HG02798 (cell line): ENCODE measurements around the gene AIM2.
"Not testable (repeated sequence)": the region's sequence is repeated elsewhere in the genome, so short reads cannot be mapped to it uniquely, and the experiment has no call there.

ENCODE experiments used
- ATAC-seq: cut with Tn5 transposase; IDR thresholded peaks from one replicate; pipeline ENCODE4 v1.9.1; 2021; ENCODE audit warnings: mild to moderate bottlenecking; ENCODE audit not compliant: unreplicated experiment, poor library complexity

The AIM2 gene, protein sequence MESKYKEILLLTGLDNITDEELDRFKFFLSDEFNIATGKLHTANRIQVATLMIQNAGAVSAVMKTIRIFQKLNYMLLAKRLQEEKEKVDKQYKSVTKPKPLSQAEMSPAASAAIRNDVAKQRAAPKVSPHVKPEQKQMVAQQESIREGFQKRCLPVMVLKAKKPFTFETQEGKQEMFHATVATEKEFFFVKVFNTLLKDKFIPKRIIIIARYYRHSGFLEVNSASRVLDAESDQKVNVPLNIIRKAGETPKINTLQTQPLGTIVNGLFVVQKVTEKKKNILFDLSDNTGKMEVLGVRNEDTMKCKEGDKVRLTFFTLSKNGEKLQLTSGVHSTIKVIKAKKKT

DNA sequence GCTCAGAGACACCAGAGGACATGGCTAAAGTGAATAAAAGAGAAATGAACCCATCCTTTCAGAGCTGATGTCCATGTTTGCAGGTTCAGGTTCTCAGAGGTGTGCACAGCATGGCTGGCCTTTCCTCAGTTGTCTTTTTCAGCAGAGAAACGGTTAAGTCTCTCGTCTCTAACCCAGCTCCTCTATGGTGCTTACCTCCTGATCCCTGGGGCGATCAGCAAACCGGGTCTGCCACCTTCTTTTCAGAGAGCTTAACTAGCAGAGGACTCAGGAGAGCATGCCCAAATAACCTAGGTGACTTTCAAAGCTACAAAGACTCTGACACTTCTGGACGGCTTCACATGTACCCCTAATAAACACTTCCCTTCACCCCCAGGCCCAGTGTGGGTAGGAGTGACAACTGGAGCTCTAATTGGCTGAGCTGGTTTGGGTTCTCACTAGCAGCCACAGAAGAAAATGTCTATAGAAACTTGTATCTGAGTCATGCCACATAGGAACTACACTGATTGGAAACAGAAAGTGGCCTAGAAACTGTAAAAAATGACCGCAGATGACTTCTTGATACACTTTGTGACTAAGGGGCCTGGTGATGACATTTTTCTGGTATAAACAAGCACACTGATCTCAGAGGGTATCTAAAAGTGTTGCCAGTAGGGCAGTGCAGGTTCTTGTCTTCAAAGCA is at the start of gene AIM2:
Gene AIM2, minus strand, starts transcription at position 329 of the 682 bp plus-strand sequence. CDS start 3,267 bp downstream, outside the sequence.
- ATAC-seq: peak; percentile 91

- ATAC-seq: no peak
Observed at GRCh38 chr1:159123587-159123986, 47.0 kb upstream of the AIM2 start.

- peak; percentile 82 for ATAC-seq
Observed at GRCh38 chr1:159122005-159122621, 45.5 kb upstream of the AIM2 start.

DNA sequence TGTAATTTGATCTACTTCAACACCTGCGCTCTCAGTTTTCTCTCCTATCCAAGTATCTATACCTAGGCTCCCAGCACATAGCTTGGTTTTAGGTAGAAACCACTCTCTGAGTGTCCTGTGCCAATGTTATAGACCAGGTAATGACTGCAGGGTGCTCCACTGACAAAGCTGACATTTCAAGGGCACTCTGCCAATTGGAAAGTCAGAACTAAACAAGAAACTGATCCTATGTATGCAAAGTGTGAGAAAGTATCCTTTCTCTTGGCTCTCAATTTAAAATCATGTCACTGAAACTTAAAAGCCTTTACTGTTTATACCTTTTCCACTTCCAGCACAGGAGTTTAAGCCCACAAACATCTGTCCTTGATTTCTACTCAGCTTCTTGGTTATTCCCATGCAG is 45.0 kb upstream of the AIM2 start:
- peak; percentile 63 for ATAC-seq

- ATAC-seq: no peak
Observed at GRCh38 chr1:159120317-159120716, 43.8 kb upstream of the AIM2 start.

GRCh38 chr1:159113596-159114433 is 37.2 kb upstream of the AIM2 start:
- ATAC-seq: no peak

- not testable (repeated sequence) for ATAC-seq
Observed at GRCh38 chr1:159103021-159103420, 26.5 kb upstream of the AIM2 start.

GRCh38 chr1:159100589-159100988 is 24.0 kb upstream of the AIM2 start:
- no peak for ATAC-seq

DNA sequence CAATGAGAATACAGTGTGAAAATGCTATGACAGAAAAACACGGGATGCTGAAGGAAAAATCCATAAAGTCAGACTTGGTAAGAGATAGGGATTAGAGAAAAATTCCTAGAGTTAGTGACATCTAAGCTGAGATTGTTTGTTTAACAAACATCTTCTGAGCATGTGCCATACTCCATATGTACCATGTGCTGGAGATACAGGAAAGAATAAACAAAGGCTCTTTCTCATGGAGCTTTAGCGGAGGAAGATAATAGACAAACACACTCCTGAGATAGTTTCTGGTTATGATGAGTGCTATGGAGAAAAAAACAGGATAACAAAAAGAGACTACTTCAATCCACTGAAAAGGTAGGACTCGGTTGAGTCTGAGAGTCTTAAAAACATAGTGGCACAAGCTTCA is 22.0 kb upstream of the AIM2 start:
- ATAC-seq: no peak

GRCh38 chr1:159092036-159092760 is 15.6 kb upstream of the AIM2 start:
- no peak for ATAC-seq

GRCh38 chr1:159091607-159092031 is 15.1 kb upstream of the AIM2 start:
- no peak for ATAC-seq

- no peak for ATAC-seq
Observed at GRCh38 chr1:159091180-159091560, 14.6 kb upstream of the AIM2 start.

DNA sequence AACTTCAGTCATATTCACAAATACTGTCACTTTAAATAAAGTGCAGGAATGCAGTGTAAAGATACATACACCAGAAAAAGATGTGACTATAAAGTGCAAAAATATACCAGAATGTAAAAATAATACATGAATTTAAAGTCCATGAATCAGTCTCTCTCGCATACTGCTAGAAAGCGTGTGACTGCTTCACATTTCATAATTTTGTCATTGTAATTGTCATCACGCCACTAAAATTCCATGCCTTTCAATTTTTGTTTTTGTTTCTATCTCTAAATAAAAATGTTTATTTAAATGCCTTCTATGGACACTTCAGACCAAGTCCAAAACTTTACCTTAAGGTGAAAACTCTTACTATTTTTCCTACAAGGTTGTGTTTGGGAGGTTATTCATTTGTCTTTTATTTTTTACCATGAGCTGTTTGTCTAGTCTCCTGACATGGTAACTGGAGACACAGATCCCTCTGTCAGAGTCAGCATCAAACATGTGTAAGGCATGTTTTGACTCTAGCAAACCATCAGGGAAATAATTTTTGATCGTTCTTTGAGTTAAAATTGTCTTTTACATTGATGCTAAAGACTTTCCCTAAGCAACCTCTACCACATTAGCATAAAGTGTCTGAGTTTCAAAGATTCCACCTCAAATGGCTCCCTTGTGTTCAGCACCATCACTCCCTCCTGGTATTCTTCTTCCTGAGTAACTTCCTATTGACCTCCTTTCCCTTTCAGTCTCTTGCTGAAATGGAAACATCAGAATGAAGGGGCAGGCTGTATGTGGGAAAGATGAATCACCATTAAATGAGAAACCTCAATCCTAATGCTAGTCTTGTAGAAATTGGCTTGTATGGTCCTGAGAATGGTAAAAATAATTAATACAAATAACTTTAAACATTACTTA is 14.0 kb upstream of the AIM2 start:
- no peak for ATAC-seq

DNA sequence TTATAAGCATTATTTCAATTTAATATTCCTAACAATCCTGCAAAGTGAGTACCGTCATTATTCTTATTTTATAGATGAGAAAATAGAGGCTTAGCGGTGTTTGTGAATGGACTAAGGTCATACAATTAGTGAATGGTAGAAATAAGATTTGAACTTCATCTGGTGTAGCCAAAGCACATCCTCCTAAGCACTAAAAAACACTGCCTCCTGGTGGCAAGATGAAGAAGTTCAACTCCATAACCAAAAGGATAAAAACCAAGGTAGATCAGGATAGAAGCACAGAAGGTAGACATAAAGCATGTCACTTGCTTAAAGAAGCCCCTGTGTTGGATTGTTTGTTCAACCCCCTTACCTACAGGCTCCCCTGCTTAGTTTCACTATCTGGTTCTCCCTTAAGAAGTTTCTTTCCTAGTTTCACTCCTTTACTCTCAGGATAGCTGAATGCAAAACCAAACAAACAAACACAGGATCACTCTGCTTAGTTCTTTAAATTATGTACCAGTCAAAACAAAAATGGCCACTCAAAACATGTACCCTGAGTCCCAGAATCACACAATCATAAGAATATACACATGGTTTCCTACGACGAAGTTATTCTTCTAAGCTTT is 12.7 kb upstream of the AIM2 start:
- peak; percentile 67 for ATAC-seq

- ATAC-seq: peak; percentile 62
Observed at GRCh38 chr1:159088546-159089183, 12.1 kb upstream of the AIM2 start.

DNA sequence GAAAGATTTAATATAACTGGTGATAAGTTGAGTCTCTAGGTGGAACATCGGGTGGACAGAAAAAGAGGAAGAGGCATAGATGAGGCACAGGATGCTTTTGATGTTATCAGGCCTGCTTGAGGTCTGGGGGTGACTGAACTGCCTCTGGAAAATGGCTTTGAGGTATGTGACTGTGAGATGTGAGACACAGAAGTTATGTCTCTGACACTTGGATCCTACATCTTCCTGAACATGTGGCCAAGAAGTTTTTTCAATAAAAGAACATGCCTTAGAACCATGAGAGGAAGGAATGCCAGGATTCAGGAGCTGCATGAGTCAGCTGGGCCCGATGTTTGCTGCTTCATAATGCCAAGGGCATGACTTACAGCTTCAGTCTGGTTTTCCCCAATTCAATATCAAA is 11.5 kb upstream of the AIM2 start:
- ATAC-seq: no peak

DNA sequence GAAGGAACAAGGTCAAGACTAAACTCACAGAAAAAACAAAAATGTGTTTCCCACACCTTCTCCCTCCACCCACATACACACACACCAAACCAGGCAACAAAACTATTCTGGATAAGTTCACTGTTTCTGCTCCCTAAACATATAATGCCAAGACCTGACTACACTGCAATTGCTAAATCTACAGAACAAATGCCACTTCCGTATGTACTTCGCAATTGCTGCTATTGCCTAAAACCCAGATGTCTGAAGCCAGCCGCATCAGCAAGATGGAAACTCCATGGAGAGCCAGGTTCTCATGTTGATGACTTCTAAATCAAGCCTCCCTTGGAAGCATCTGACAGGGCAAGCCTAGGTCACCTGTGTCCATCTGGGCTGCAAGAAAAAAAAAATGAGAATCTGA is 8.3 kb upstream of the AIM2 start:
- no peak for ATAC-seq

GRCh38 chr1:159084152-159084551 is 7.6 kb upstream of the AIM2 start:
- ATAC-seq: no peak
